ENCODE results near the gene TIA1.
"Not testable (repeated sequence)": the region's sequence is repeated elsewhere in the genome, so short reads cannot be mapped to it uniquely, and the experiment has no call there.

The TIA1 gene

GRCh38 chr2:70192516-70192915, 55.9 kb downstream of the TIA1 start:
- Histone ChIP-seq H3K27ac (no peak overlapping the region), H3K9ac (no peak overlapping the region), H3K4me2 (ENCODE audit: low read length) (no peak overlapping the region), H3K9me3 (ENCODE audit: control insufficient read depth, low read length) (no peaks in the 10 kb centered on the region), H3K27me3 (ENCODE audit: control insufficient read depth, insufficient read depth, low read length) (no peaks in the 10 kb centered on the region), H3K79me2 (no peaks in the 10 kb centered on the region), H3K4me3 (ENCODE audit: low read depth, low read length) (no peak overlapping the region), H2AFZ (no peak overlapping the region), H3K36me3 (ENCODE audit: control insufficient read depth, insufficient read depth, low read length) (no peaks in the 10 kb centered on the region), H3K4me1 (peaks cover 4% of the 10 kb centered on the region)
- no peak for TF ChIP-seq CTCF (IDR thresholded peaks at IDR 0.05)

- Histone ChIP-seq H3K4me3 (ENCODE audit: low read depth, low read length) (peak overlapping the region; percentile 96), H3K36me3 (ENCODE audit: control insufficient read depth, insufficient read depth, low read length) (no peaks in the 10 kb centered on the region), H3K27me3 (ENCODE audit: control insufficient read depth, insufficient read depth, low read length) (no peaks in the 10 kb centered on the region), H3K9ac (no peak overlapping the region), H3K4me2 (ENCODE audit: low read length) (peak overlapping the region; percentile 93), H3K27ac (peak overlapping the region; percentile 99), H2AFZ (peak overlapping the region; percentile 79), H3K4me1 (peaks cover 4% of the 10 kb centered on the region), H3K9me3 (ENCODE audit: control insufficient read depth, low read length) (no peaks in the 10 kb centered on the region), H3K79me2 (no peaks in the 10 kb centered on the region)
- no peak for TF ChIP-seq CTCF (IDR thresholded peaks at IDR 0.05)
Observed at GRCh38 chr2:70191244-70191735, 57.1 kb downstream of the TIA1 start.

- Histone ChIP-seq H3K27ac (peak within 1 kb of the TSS; percentile 99), H3K9ac (peak within 1 kb of the TSS; percentile 96), H2AFZ (peak within 1 kb of the TSS; percentile 79), H3K9me3 (ENCODE audit: control insufficient read depth, low read length) (no peaks in the 10 kb centered on the region), H3K4me2 (ENCODE audit: low read length) (peak within 1 kb of the TSS; percentile 93), H3K4me3 (ENCODE audit: low read depth, low read length) (peak within 1 kb of the TSS; percentile 96), H3K36me3 (ENCODE audit: control insufficient read depth, insufficient read depth, low read length) (no peaks in the 10 kb centered on the region), H3K4me1 (peaks cover 4% of the 10 kb centered on the region), H3K27me3 (ENCODE audit: control insufficient read depth, insufficient read depth, low read length) (no peaks in the 10 kb centered on the region), H3K79me2 (no peaks in the 10 kb centered on the region)
- no peak for TF ChIP-seq CTCF (IDR thresholded peaks at IDR 0.05)
Observed at GRCh38 chr2:70190418-70191243, 57.8 kb downstream of the TIA1 start, which contains the start of gene C2orf42. TSS of gene C2orf42 (minus strand) at chr2:70191019. CDS start at chr2:70181985, 9,034 bp downstream.

- H3K36me3 ChIP-seq (ENCODE audit: control insufficient read depth, insufficient read depth, low read length), result no peaks in the 10 kb centered on the region
- H3K79me2 ChIP-seq, result no peaks in the 10 kb centered on the region
- peaks cover 4% of the 10 kb centered on the region for H3K4me1 ChIP-seq
- H3K27ac ChIP-seq, result no peak overlapping the region
- no peaks in the 10 kb centered on the region for H3K9me3 ChIP-seq (ENCODE audit: control insufficient read depth, low read length)
- H2AFZ ChIP-seq, result no peak overlapping the region
- no peak overlapping the region for H3K4me2 ChIP-seq (ENCODE audit: low read length)
- no peaks in the 10 kb centered on the region for H3K27me3 ChIP-seq (ENCODE audit: control insufficient read depth, insufficient read depth, low read length)
- no peak overlapping the region for H3K9ac ChIP-seq
- no peak for TF ChIP-seq CTCF (IDR thresholded peaks at IDR 0.05)
- no peak overlapping the region for H3K4me3 ChIP-seq (ENCODE audit: low read depth, low read length)
Observed at GRCh38 chr2:70188460-70188859, 60.0 kb downstream of the TIA1 start.

- not testable (repeated sequence) for H3K27me3 ChIP-seq (ENCODE audit: control insufficient read depth, insufficient read depth, low read length); H3K79me2 ChIP-seq
Observed at GRCh38 chr2:70187170-70187569, 61.3 kb downstream of the TIA1 start.

More at GRCh38 chr2:70187170-70187569, 61.3 kb downstream of the TIA1 start:
- not testable (repeated sequence) for H3K36me3 ChIP-seq (ENCODE audit: control insufficient read depth, insufficient read depth, low read length); H2AFZ ChIP-seq; H3K9ac ChIP-seq; H3K4me2 ChIP-seq (ENCODE audit: low read length); H3K9me3 ChIP-seq (ENCODE audit: control insufficient read depth, low read length); H3K4me3 ChIP-seq (ENCODE audit: low read depth, low read length); H3K4me1 ChIP-seq; H3K27ac ChIP-seq

Measured in parathyroid adenoma (tissue), 2 donors.